ENCODE results near the gene TBATA. TPM values are rescaled to one million over a fixed set of nuclear protein-coding genes. Genes with fewer than 3 reads are reported as not detected.

TBATA gene
- not detected in 2 replicates for total RNA-seq
- long read RNA-seq = 0 reads

- DNase-seq (ENCODE audit: low spot score, unreplicated experiment) = no peak
- H3K27me3 Mint-ChIP-seq = peaks cover 8% of the 10 kb centered on the region
- H3K9me3 Mint-ChIP-seq (ENCODE audit: low read depth) = peaks cover 5% of the 10 kb centered on the region
- no peak within 1 kb of the TSS for H3K27ac Mint-ChIP-seq
- H3K4me3 Mint-ChIP-seq (ENCODE audit: low read depth) = no peak within 1 kb of the TSS
- TF ChIP-seq CTCF (IDR thresholded peaks at IDR 0.05; ENCODE audit: unreplicated experiment) = no peak
- H3K36me3 Mint-ChIP-seq (ENCODE audit: insufficient read depth) = no peaks in the 10 kb centered on the region
- no peaks in the 10 kb centered on the region for H3K4me1 Mint-ChIP-seq (ENCODE audit: low read depth)
Measured at GRCh38 chr10:70785190-70785589, at the start of gene TBATA. Gene TBATA, minus strand, starts transcription at chr10:70785377. Its CDS starts 1,998 bp downstream, at chr10:70783379.

- Mint-ChIP-seq H3K4me3 (ENCODE audit: low read depth) (no peak overlapping the region), H3K9me3 (ENCODE audit: low read depth) (peaks cover 3% of the 10 kb centered on the region), H3K27ac (no peak overlapping the region), H3K27me3 (no peaks in the 10 kb centered on the region), H3K36me3 (ENCODE audit: insufficient read depth) (peaks cover 31% of the 10 kb centered on the region), H3K4me1 (ENCODE audit: low read depth) (peaks cover 8% of the 10 kb centered on the region)
- TF ChIP-seq CTCF (IDR thresholded peaks at IDR 0.05; ENCODE audit: unreplicated experiment) = no peak
- no peak for DNase-seq (ENCODE audit: low spot score, unreplicated experiment)
Measured at GRCh38 chr10:70834441-70835151, 49.4 kb upstream of the TBATA start.

- Mint-ChIP-seq H3K4me1 (ENCODE audit: low read depth) (peaks cover 14% of the 10 kb centered on the region), H3K27ac (no peak overlapping the region), H3K27me3 (no peaks in the 10 kb centered on the region), H3K4me3 (ENCODE audit: low read depth) (no peak overlapping the region), H3K36me3 (ENCODE audit: insufficient read depth) (peaks cover 31% of the 10 kb centered on the region), H3K9me3 (ENCODE audit: low read depth) (peaks cover 3% of the 10 kb centered on the region)
- no peak for TF ChIP-seq CTCF (IDR thresholded peaks at IDR 0.05; ENCODE audit: unreplicated experiment)
- DNase-seq (ENCODE audit: low spot score, unreplicated experiment) = no peak
Measured at GRCh38 chr10:70834021-70834420, 48.8 kb upstream of the TBATA start.

- peaks cover 18% of the 10 kb centered on the region for H3K4me1 Mint-ChIP-seq (ENCODE audit: low read depth)
Measured at GRCh38 chr10:70833601-70834000, 48.4 kb upstream of the TBATA start.

More at GRCh38 chr10:70833601-70834000, 48.4 kb upstream of the TBATA start:
- Mint-ChIP-seq H3K36me3 (ENCODE audit: insufficient read depth) (peaks cover 31% of the 10 kb centered on the region), H3K4me3 (ENCODE audit: low read depth) (no peak overlapping the region), H3K9me3 (ENCODE audit: low read depth) (peaks cover 3% of the 10 kb centered on the region), H3K27ac (no peak overlapping the region), H3K27me3 (no peaks in the 10 kb centered on the region)
- DNase-seq (ENCODE audit: low spot score, unreplicated experiment) = no peak
- TF ChIP-seq CTCF (IDR thresholded peaks at IDR 0.05; ENCODE audit: unreplicated experiment) = no peak
